ENCODE results near the gene NFATC1. TPM values are rescaled to one million over a fixed set of nuclear protein-coding genes. Genes with fewer than 3 reads are reported as not detected.
A peak's percentile ranks its signal among the peaks of the same experiment; 100 is the strongest.

Gene NFATC1
- total and polyA plus RNA-seq, 9 donors: 8.4 to 28.3 (median 12.2) TPM

GRCh38 chr18:79387615-79388014, 8.1 kb upstream of the NFATC1 start:
- Histone ChIP-seq H3K36me3 (no peaks in the 10 kb centered on the region), H3K27me3 (no peaks in the 10 kb centered on the region), H3K9me3 (no peaks in the 10 kb centered on the region), H3K27ac (no peak overlapping the region), H3K4me1 (ENCODE audit: insufficient read depth) (peaks cover 5% of the 10 kb centered on the region), H3K4me3 (no peak overlapping the region)
- WGBS, 3 donors: 67 to 76% (median 75%) methylated on average over 11 of the region's 11 CpGs
- intact Hi-C loops (cut with DNase I): no loop called here
- TF ChIP-seq EP300 (IDR thresholded peaks at IDR 0.05) (no peak), POLR2A (IDR thresholded peaks at IDR 0.05) (no peak), CTCF (IDR thresholded peaks at IDR 0.05) (no peak)
- DNase-seq: no peak

- H3K27ac ChIP-seq: no peak overlapping the region
- no peaks in the 10 kb centered on the region for H3K9me3 ChIP-seq
- H3K27me3 ChIP-seq: no peaks in the 10 kb centered on the region
- H3K4me1 ChIP-seq (ENCODE audit: insufficient read depth): peaks cover 6% of the 10 kb centered on the region
- H3K36me3 ChIP-seq: no peaks in the 10 kb centered on the region
- DNase-seq: no peak
- H3K4me3 ChIP-seq: no peak overlapping the region
- WGBS, 3 donors: 45 to 56% (median 53%) methylated on average over 7 of the region's 7 CpGs
- intact Hi-C loops (cut with DNase I): no loop called here
- TF ChIP-seq EP300 (IDR thresholded peaks at IDR 0.05) (no peak), POLR2A (IDR thresholded peaks at IDR 0.05) (no peak), CTCF (IDR thresholded peaks at IDR 0.05) (no peak)
Measured at GRCh38 chr18:79388043-79388442, 7.7 kb upstream of the NFATC1 start.

GRCh38 chr18:79389689-79390088, 6.0 kb upstream of the NFATC1 start:
- TF ChIP-seq EP300 (IDR thresholded peaks at IDR 0.05) (no peak), POLR2A (IDR thresholded peaks at IDR 0.05) (no peak), CTCF (IDR thresholded peaks at IDR 0.05) (no peak)
- Histone ChIP-seq H3K27me3 (no peaks in the 10 kb centered on the region), H3K27ac (no peak overlapping the region), H3K4me3 (no peak overlapping the region), H3K4me1 (ENCODE audit: insufficient read depth) (peaks cover 9% of the 10 kb centered on the region), H3K36me3 (no peaks in the 10 kb centered on the region), H3K9me3 (no peaks in the 10 kb centered on the region)
- peak in 1 of 5 donors; percentile 13 for DNase-seq
- intact Hi-C loops (cut with DNase I): no loop called here
- WGBS, 3 donors: 18 to 22% (median 21%) methylated on average over 4 of the region's 4 CpGs

- H3K9me3 ChIP-seq: no peaks in the 10 kb centered on the region
- H3K36me3 ChIP-seq: no peaks in the 10 kb centered on the region
- H3K4me3 ChIP-seq: no peak overlapping the region
- H3K27me3 ChIP-seq: no peaks in the 10 kb centered on the region
- WGBS, 3 donors: 56 to 73% (median 63%) methylated on average over 8 of the region's 8 CpGs
- TF ChIP-seq EP300 (IDR thresholded peaks at IDR 0.05): no peak
- no peak for TF ChIP-seq POLR2A (IDR thresholded peaks at IDR 0.05)
- no peak for TF ChIP-seq CTCF (IDR thresholded peaks at IDR 0.05)
- peak in 2 of 5 donors; percentile 21 to 25 for DNase-seq
- H3K4me1 ChIP-seq (ENCODE audit: insufficient read depth): peaks cover 5% of the 10 kb centered on the region
- intact Hi-C loops (cut with DNase I): no loop called here
- H3K27ac ChIP-seq: no peak overlapping the region
Measured at GRCh38 chr18:79392226-79392625, 3.5 kb upstream of the NFATC1 start.

Measured in ovary (tissue), 9 donors.